Esophagus muscularis mucosa (tissue), 4 donors: ENCODE results near the gene CEBPE. TPM values are rescaled to one million over a fixed set of nuclear protein-coding genes. Genes with fewer than 3 reads are reported as not detected.

ENCODE experiments used
- DNase-seq: peaks from one replicate; pipeline ENCODE4 v3.0.0-alpha.2; 2017; ENCODE audit errors: extremely low spot score
- H3K27ac ChIP-seq, 4 donors: fragments of 200-600 bp; sonication (generic); replicated peaks in 1 of 4; 1 replicate in 3 of 4; 2 replicates in 1 of 4; pipeline ENCODE4 v1.5.1; 2016 to 2019; ENCODE audit warnings: mild to moderate bottlenecking in 1 of 4
- H3K27me3 ChIP-seq, 4 donors: fragments of 200-600 bp; sonication (generic); one replicate each; pipeline versions ENCODE4 v1.5.1 to v1.6.0; 2016 to 2019
- H3K36me3 ChIP-seq, 4 donors: fragments of 200-600 bp; sonication (generic); one replicate each; pipeline ENCODE4 v1.5.1; 2016 to 2019
- H3K4me1 ChIP-seq, 4 donors: fragments of 200-600 bp; sonication (generic); one replicate each; pipeline ENCODE4 v1.5.1; 2016 to 2019
- H3K4me3 ChIP-seq, 4 donors: fragments of 200-600 bp; sonication (generic); 1 replicate in 2 of 4; 2 replicates in 2 of 4; pipeline ENCODE4 v1.5.1; 2016 to 2019; ENCODE audit warnings: mild to moderate bottlenecking in 4 of 4, moderate library complexity in 1 of 4
- H3K9me3 ChIP-seq, 4 donors: fragments of 200-600 bp; sonication (generic); 1 replicate in 3 of 4; 2 replicates in 1 of 4; pipeline ENCODE4 v1.5.1; 2016 to 2019
- CTCF ChIP-seq, 3 experiments: fragments of 200-600 bp in 2 of 3; fragments of 450-650 bp in 1 of 3; sonication (generic) in 2 of 3; IDR thresholded peaks; one replicate each; pipeline ENCODE4 v1.5.1; 2017 to 2019; ENCODE audit warnings: antibody characterized with exemption in 3 of 3, mild to moderate bottlenecking in 2 of 3, moderate library complexity in 1 of 3
- EP300 ChIP-seq: sonication (generic); formaldehyde crosslinking; IDR thresholded peaks from one replicate; pipeline ENCODE4 v1.6.1; 2017; ENCODE audit warnings: antibody characterized with exemption
- POLR2A ChIP-seq: fragments of 450-650 bp; IDR thresholded peaks from one replicate; pipeline ENCODE4 v1.6.1; 2017; ENCODE audit warnings: antibody characterized with exemption, moderate library complexity, mild to moderate bottlenecking, low read depth
- POLR2AphosphoS5 ChIP-seq, 2 donors: sonication (generic); formaldehyde crosslinking; IDR thresholded peaks; one replicate each; pipeline ENCODE4 v1.6.1; 2017; ENCODE audit warnings: antibody characterized with exemption in 2 of 2
- WGBS: methylation state at CpG from one replicate; pipeline ENCODE4 v1.1.5; 2018; 5-methylcytosine and 5-hydroxymethylcytosine counted together
- intact Hi-C: fragments of 100-400 bp; cut with DNase I; formaldehyde crosslinking; loops from one replicate; pipeline ENCODE4 v1.15.1; 2023
- total RNA-seq, 4 donors: library from RNA; depleted of rRNA; stranded (reverse); fragments of >200 nt; gene quantifications; one replicate each; pipeline versions ENCODE4 v1.1.0 to v1.2.1, GENCODE V29; 2016

Gene CEBPE
- total RNA-seq, 4 donors from 2014 or later = 0.57 TPM; not detected in 3

GRCh38 chr14:23164250-23164649 lies 45.2 kb upstream of the CEBPE start:
- Histone ChIP-seq H3K4me1 (peaks cover 17 to 37% (median 33%) of the 10 kb centered on the region in 4 donors), H3K9me3 (no peaks in the 10 kb centered on the region), H3K4me3 (no peak overlapping the region), H3K27me3 (no peaks in the 10 kb centered on the region), H3K36me3 (peaks cover 6 to 60% (median 37%) of the 10 kb centered on the region in 4 donors), H3K27ac (no peak overlapping the region)
- DNase-seq = no peak
- TF ChIP-seq EP300 (no peak), POLR2A (no peak), CTCF (IDR thresholded peaks at IDR 0.05) (no peak), POLR2AphosphoS5 (IDR thresholded peaks at IDR 0.05) (no peak)
- 62% methylated on average over 2 of the region's 2 CpGs for WGBS
- intact Hi-C loops = no loop called here

- H3K36me3 ChIP-seq = peaks cover 6 to 64% (median 39%) of the 10 kb centered on the region in 4 donors
- no peaks in the 10 kb centered on the region for H3K9me3 ChIP-seq
- peaks cover 16 to 33% (median 30%) of the 10 kb centered on the region in 4 donors for H3K4me1 ChIP-seq
- WGBS = 93% methylated on average over 2 of the region's 2 CpGs
- H3K27ac ChIP-seq = no peak overlapping the region
- no peak overlapping the region for H3K4me3 ChIP-seq
- H3K27me3 ChIP-seq = no peaks in the 10 kb centered on the region
- no peak for TF ChIP-seq POLR2AphosphoS5 (IDR thresholded peaks at IDR 0.05)
- no peak for TF ChIP-seq EP300
- TF ChIP-seq POLR2A = no peak
- TF ChIP-seq CTCF (IDR thresholded peaks at IDR 0.05) = no peak
- intact Hi-C loops = no loop called here
- no peak for DNase-seq
Measured at GRCh38 chr14:23163830-23164229, 44.8 kb upstream of the CEBPE start.

- TF ChIP-seq EP300 (no peak), POLR2AphosphoS5 (IDR thresholded peaks at IDR 0.05) (no peak), CTCF (IDR thresholded peaks at IDR 0.05) (no peak), POLR2A (no peak)
- WGBS = 82% methylated on average over 4 of the region's 4 CpGs
- H3K27ac ChIP-seq = peak overlapping the region in 1 of 4 donors; percentile 6
Measured at GRCh38 chr14:23162800-23163199, 43.7 kb upstream of the CEBPE start.

GRCh38 chr14:23162005-23162404 lies 43.0 kb upstream of the CEBPE start:
- Histone ChIP-seq H3K4me1 (peaks cover 7 to 16% (median 14%) of the 10 kb centered on the region in 4 donors), H3K27me3 (no peaks in the 10 kb centered on the region), H3K27ac (no peak overlapping the region), H3K4me3 (no peak overlapping the region), H3K36me3 (peaks cover 6 to 66% (median 43%) of the 10 kb centered on the region in 4 donors), H3K9me3 (no peaks in the 10 kb centered on the region)
- 78% methylated on average over 5 of the region's 5 CpGs for WGBS
- DNase-seq = no peak
- TF ChIP-seq POLR2AphosphoS5 (IDR thresholded peaks at IDR 0.05) (no peak), EP300 (no peak), CTCF (IDR thresholded peaks at IDR 0.05) (no peak), POLR2A (no peak)
- intact Hi-C loops = no loop called here

More at GRCh38 chr14:23162800-23163199, 43.7 kb upstream of the CEBPE start:
- intact Hi-C loops = no loop called here
- no peak for DNase-seq
- H3K36me3 ChIP-seq = peaks cover 6 to 71% (median 43%) of the 10 kb centered on the region in 4 donors
- no peaks in the 10 kb centered on the region for H3K27me3 ChIP-seq
- H3K9me3 ChIP-seq = no peaks in the 10 kb centered on the region
- no peak overlapping the region for H3K4me3 ChIP-seq
- peaks cover 7 to 23% (median 20%) of the 10 kb centered on the region in 4 donors for H3K4me1 ChIP-seq

- Histone ChIP-seq H3K4me1 (peaks cover 7 to 18% (median 16%) of the 10 kb centered on the region in 4 donors), H3K36me3 (peaks cover 5 to 56% (median 33%) of the 10 kb centered on the region in 4 donors), H3K27ac (peak overlapping the region; percentile 47 to 73 (median 58)), H3K4me3 (no peak overlapping the region), H3K9me3 (no peaks in the 10 kb centered on the region), H3K27me3 (no peaks in the 10 kb centered on the region)
- intact Hi-C loops = no loop called here
- no peak for DNase-seq
- WGBS = 39% methylated on average over 11 of the region's 11 CpGs
- TF ChIP-seq POLR2A (no peak), POLR2AphosphoS5 (IDR thresholded peaks at IDR 0.05) (peak in 1 of 2 donors; percentile 35), CTCF (IDR thresholded peaks at IDR 0.05) (no peak), EP300 (no peak)
Measured at GRCh38 chr14:23160924-23161522, 42.0 kb upstream of the CEBPE start.
